GM12864 (cell line): ENCODE data around the gene CISTR.

Experiments
- DNase-seq: peaks from one replicate; pipeline ENCODE4 v3.0.0-alpha.2; 2011; ENCODE audit warnings: low read depth
- H3K4me3 ChIP-seq: 2 replicates; pipeline ENCODE4 v1.5.1; 2011; ENCODE audit warnings: mild to moderate bottlenecking, low read depth, low read length, control low read depth
- TF ChIP-seq, protein P1 (sequence below): IDR thresholded peaks from 2 replicates; pipeline ENCODE4 v1.5.1; 2011; ENCODE audit warnings: low read depth, mild to moderate bottlenecking, moderate library complexity, low read length, control low read depth, inconsistent platforms; ENCODE audit errors: missing control alignments

Gene CISTR

DNA sequence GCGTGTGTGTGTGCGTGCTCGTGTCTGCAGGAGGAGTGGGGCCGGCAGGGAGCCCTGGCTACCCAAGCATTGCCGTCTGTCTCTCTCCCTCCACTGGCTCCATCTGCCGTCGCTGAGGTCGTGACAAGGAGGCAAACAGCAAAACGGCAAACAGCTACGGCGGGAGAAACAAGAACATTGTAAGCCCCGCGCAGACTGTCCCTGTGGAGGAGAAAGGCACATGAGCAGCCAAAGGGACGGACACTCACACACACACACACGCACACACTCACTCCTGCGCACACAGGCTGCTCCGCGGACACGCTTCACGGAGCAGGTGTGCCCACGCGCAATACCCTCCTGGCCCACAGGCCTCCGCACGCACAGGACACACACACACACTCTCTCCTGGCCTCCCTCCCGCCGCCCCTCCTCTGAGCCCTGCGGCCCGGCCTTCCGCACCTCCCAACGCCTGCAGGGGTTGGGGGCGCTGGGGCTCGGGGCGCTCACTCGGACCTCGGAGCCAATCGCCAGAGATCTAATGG, 905 bp downstream of the CISTR start:
- peak overlapping the region; percentile 49 for H3K4me3 ChIP-seq
- DNase-seq, result no peak
- TF ChIP-seq, protein P1, sequence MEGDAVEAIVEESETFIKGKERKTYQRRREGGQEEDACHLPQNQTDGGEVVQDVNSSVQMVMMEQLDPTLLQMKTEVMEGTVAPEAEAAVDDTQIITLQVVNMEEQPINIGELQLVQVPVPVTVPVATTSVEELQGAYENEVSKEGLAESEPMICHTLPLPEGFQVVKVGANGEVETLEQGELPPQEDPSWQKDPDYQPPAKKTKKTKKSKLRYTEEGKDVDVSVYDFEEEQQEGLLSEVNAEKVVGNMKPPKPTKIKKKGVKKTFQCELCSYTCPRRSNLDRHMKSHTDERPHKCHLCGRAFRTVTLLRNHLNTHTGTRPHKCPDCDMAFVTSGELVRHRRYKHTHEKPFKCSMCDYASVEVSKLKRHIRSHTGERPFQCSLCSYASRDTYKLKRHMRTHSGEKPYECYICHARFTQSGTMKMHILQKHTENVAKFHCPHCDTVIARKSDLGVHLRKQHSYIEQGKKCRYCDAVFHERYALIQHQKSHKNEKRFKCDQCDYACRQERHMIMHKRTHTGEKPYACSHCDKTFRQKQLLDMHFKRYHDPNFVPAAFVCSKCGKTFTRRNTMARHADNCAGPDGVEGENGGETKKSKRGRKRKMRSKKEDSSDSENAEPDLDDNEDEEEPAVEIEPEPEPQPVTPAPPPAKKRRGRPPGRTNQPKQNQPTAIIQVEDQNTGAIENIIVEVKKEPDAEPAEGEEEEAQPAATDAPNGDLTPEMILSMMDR, result no peak

DNA sequence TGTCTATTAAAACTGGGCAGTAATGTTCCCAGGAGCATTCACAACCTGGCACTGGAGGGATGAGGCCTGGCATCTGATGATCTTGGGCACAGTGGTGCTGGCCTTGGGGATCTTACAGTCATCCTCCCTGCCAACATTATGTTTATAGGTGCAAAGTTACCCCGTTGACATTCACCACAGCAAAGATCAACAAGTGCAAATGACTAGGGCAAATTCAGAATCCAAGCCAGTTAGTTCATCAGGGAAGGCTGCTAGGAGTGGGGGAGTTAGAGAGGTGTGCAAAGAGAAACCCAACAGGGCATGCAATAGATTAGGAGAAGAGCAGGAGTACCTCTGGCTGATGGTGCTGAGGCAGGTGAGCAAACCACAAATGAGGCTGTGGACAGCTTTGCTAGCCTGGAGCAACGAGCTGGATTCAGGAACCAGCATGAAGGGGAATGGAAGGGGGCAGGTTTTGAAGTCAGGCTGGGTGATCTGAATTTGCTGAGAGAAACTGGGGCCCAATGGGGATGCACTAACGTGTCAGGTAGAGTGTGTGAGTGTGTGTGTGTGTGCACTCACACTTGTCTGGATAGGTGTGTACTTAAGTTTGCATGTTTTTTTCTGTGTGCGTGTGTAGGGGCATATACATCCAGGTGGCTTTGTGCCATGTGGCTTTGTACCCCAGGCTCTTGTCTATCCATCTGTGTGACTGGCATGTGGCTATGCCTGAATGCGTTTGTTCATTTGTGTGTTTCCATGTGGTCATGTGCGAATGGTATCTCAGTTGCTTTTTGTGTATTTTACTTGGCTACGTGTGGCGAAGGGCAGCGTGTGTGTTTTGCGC, 1.6 kb downstream of the CISTR start:
- no peak for DNase-seq
- no peak overlapping the region for H3K4me3 ChIP-seq
- TF ChIP-seq, protein P1, result no peak

DNA sequence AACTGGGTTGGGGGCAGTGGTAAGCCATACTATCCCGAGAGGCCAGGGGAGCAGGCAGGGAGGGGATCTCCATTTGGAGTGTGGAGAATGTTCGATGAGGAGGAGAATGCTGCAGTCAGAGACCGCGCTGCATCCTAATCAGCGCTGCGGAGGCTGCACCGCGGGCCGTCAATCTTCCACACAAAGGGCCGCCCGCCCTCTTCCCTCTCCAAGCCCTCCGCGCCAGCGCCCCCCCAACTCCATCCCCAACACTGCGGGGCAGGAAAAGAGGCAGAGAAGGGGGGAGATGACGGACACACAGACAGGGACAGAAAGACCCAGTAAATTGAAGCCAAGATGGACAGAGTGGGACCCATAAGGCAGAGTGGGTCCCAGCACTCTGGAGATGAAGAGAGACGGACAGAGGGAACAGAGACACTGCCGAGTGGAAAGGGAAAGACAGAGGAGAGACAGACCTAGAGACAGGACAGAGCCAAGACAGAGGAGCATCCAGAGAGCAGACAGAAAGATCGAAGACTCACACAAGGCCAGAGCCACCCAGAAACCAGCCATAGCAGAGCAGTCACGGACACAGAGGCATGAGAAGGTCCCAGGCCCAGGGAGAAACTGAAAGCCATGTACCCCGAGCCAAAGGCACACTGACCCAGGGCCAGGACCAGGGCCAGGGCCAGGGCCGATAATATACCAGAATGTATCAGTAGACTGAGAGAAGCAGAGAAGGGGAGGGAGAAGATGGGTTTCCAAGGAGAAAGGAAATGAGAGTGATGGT, 3.5 kb downstream of the CISTR start:
- TF ChIP-seq, protein P1, result no peak
- no peak overlapping the region for H3K4me3 ChIP-seq
- DNase-seq, result no peak

DNA sequence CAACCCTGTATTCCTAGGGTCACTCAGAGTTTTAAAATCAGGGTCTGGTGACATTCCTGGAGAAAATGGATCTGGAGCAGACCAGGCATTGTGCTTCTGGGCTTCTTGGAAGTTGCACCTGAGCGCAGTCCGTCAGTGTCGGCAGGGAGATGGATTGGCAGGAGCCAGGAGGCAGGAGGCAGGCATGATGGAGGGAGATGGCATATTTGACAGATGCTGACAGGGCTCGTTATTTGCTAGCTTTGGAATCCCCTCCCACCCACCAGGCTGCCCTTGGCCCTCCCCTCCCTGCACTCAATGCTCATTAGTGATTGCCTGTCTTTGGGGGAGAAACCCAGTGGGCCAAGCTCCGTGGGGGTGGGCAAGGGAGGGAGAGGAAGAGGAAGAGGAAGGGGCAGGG, 4.7 kb downstream of the CISTR start:
- DNase-seq, result no peak
- no peak overlapping the region for H3K4me3 ChIP-seq

DNA sequence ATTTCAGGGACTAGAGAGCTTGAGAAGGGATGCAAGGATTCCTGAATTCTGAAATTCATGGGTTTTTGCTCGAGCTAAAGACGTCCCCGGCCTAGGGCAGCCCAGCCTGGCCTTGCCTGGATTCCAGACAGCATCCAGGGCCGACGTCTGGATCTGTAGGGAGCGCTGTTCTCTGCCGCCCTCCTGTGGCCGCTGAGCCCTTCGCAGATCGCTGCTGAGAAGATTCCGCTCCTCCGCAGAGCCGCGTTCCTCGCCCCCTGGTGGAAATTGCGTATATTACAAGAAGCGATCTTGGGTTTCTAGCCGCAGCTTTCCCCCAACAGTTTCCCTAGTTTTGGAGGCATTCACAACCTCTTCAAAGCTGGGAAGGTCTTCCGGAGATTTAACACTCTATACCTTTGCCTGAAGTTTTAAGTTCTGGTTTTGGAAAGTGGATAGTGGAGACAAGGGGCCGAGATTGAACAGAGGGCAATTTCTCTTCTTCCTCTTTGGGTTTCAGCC, 5.1 kb downstream of the CISTR start:
- DNase-seq, result no peak
- TF ChIP-seq, protein P1, result peak; percentile 100
- no peak overlapping the region for H3K4me3 ChIP-seq

More for the DNA sequence above, 4.7 kb downstream of the CISTR start:
- TF ChIP-seq, protein P1, result no peak

GRCh38 chr12:53744751-53745150, 7.0 kb downstream of the CISTR start:
- TF ChIP-seq, protein P1, result no peak
- DNase-seq, result no peak
- H3K4me3 ChIP-seq, result no peak overlapping the region
